HG03521 (cell line): Measurements from ENCODE around the gene CNDP1.
"Not testable (repeated sequence)": the region's sequence is repeated elsewhere in the genome, so short reads cannot be mapped to it uniquely, and the experiment has no call there.

Source experiments
- ATAC-seq: cut with Tn5 transposase; IDR thresholded peaks from one replicate; pipeline ENCODE4 v1.9.1; 2021; ENCODE audit warnings: mild to moderate bottlenecking, moderate library complexity; ENCODE audit not compliant: unreplicated experiment

CNDP1 gene

GRCh38 chr18:74520096-74520833 is 14.0 kb upstream of the CNDP1 start:
- ATAC-seq, result no peak

DNA sequence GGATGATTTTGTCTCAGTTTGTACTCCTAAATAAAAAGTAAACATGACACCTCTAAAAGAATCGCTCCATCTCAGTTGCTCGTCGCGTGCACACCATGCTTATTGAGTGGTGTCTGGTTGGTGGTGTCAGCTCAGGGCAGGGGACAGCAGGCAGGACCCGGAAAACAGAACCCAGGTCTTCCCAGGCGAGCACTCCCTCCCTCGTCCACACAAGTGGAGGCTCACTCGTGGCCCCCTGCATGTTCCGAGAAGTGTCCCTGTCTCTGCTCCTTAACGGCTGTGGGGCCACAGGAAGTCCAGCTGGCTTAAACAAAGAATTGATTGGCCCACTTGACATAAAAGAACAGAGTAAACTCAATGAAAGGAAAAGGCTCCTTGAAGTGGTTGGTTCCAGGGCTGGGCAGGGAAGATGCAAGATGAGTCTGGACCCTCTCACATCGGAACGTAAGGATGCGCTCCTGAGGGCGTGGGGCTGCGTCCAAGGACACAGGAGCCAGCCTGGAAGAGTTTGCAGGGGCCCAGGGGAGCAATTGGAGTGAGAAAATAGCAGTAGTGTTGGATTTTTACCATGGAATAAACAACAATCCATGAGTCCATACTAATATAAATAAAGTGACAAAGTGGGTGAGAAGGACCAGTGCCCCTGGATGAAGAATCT is 13.1 kb upstream of the CNDP1 start:
- ATAC-seq, result no peak

DNA sequence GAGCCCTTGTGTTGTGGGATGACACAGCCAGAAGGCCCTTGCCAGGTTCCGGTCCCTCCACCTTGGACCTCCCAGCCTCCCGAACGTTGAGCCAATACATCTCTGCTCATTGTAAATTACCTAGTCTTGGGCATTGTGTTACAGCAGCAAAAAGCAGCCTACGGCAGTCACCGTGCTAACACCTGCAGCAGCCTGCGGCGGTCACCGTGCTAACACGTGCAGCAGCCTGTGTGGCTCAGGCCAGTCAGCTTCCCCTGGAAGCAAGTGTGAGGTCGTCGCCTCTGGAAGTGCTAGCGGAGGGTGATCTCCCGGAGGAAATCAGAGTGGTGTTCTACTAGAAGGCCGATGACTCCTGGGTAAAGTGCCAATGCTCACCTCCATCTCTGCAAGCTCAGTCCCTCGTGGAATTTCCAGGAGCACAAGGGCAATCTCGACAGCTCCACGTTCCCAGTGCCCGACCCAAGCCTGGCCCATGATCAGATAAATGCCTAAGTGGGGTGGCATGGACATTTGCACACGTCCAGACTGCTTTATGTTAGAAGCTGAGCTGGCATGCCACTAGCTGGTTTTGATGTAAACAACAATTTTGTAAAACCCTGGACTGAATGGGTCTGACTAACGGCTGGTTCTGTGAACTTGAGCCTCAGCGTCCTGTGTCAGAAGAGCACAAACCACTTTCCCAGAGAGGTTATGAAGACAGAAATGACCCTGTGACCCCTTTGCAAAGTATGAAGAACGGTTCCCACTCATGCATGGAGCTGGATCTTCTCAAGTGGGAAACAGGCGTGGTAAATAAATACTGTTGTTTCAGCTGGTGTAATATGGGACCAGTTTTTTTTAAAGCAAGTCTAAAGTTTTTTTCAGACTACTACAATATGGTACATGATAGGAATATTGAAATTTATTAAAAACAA is 11.4 kb upstream of the CNDP1 start:
- no peak for ATAC-seq

DNA sequence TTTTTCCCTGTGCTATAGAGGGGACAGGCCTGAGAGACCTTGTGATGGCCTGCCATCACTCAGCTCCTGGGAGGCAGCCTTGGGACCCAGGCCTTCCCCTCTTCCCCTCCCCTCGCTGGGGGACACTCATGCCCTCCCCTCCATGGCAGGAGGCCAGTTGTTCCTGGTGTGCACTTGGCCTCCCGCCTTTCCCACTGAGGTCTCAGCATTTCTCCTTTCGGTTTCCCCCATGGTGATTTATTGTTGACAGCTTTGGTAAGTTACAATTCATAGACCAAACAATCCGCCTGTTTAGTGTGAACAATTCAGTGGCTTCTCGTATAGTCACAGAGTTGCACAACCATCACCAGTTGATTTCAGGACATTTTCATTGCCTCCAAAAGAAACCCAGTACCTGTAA is 10.2 kb upstream of the CNDP1 start:
- no peak for ATAC-seq

DNA sequence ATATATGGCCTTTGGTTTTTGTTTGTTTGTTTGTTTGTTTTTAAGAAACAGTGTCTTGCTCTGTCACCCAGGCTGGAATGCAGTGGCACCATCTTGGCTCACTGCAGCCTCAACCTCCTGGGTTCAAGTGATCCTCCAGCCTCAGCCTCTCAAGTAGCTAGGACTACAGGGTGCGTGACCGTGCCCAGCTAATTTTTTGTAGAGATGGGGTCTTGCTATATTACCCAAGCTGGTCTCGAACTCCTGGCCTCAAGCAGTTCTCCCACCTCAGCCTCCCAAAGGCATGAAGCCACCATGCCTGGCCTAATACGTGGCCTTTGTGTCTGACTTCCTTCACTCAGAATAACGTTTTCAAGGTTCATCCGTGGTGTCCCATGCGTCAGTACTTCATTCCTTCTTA is 9.4 kb upstream of the CNDP1 start:
- ATAC-seq, result not testable (repeated sequence)

- no peak for ATAC-seq
Observed at GRCh38 chr18:74525741-74526140, 8.6 kb upstream of the CNDP1 start.

DNA sequence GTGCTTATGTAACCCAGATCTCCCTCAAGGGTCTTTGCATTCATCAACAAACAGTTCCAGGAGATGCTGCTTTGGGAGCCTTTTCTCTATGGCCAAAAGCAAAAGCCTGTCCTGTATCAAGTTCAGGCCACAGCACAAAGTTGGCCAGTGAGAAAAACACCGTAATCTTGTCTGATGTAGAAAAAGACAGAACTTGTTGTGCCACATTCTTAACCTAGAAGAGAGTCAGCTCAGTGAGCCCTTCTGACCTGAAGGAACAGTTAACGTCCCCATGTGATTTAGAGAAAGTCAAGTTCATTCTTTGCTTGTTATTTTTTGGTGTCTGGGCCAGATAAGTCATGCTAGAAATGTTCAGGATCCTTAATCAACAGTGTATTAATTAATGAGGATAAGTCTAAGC is 7.8 kb upstream of the CNDP1 start:
- ATAC-seq, result no peak

- ATAC-seq, result peak; percentile 57
Observed at GRCh38 chr18:74528478-74528877, 5.8 kb upstream of the CNDP1 start.

DNA sequence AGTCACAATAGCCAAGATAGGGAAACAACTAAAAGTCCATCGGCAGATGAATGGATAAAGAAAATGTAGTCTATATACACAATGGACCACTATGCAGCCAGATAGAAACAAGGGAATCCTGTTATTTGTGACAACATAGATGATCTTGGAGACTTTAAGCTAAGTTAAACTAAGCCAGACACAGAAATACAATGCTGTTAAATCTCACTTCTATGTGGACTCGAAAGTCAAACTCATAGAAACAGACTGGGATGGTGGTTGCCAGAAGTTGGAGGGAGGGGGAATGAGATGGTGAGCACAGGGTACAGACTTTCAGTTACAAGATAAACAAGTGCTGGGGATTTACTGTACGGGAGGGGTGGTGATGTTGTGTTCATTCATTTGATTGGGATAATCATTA is 5.4 kb upstream of the CNDP1 start:
- no peak for ATAC-seq

DNA sequence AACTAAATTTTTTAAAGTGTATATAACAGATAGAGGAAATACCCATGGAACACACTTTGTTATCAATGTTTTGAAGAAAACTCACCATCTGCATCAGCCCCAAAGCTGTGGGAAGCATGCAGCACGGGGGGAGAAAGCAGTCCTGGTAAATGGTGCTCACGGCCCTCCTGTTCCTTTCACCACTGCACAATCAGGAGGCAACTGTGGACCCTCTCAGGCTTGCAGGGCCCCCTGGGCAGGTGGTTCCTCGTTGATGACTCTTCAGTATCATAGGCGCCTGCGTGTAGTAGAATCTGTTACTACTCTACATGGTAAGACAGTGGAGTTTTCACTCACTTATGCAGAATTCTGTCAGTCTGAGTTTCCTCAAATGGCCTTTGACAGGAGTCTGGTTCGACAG is 4.9 kb upstream of the CNDP1 start:
- no peak for ATAC-seq

GRCh38 chr18:74529811-74530583 is 4.3 kb upstream of the CNDP1 start:
- ATAC-seq, result no peak

DNA sequence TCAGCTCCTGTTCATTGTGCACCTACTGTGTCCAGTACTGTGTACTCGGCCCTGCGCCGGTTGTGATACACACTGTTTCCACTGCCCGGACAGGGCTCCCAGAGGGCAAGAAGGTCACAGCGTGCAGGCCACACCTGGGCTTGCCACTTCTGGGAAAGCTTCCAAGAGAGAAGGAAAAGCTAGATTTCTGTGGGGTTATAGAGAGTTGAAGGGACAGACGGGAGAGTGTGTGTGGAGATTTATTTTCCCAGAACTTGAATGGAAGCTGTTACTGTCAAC is 3.8 kb upstream of the CNDP1 start:
- ATAC-seq, result no peak

DNA sequence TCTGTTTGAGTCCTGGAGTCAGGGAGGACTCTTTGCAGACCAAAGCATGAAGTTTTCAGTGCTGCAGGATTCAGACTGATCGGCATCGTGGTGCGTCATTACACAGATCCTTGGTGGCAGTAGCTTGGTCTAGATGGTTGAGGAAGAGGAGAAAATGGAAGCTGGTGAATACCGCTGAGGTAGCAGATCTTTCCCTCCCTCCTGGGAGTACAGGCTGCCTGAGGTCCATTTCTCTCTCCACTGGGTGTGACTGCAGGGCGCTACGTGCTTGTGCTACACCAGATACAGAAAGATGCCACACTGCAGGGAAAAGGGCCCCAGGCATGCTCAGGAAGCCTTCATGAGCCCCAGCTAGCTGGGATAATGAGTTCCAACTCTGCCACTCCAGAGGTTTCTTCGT is 3.3 kb upstream of the CNDP1 start:
- no peak for ATAC-seq

DNA sequence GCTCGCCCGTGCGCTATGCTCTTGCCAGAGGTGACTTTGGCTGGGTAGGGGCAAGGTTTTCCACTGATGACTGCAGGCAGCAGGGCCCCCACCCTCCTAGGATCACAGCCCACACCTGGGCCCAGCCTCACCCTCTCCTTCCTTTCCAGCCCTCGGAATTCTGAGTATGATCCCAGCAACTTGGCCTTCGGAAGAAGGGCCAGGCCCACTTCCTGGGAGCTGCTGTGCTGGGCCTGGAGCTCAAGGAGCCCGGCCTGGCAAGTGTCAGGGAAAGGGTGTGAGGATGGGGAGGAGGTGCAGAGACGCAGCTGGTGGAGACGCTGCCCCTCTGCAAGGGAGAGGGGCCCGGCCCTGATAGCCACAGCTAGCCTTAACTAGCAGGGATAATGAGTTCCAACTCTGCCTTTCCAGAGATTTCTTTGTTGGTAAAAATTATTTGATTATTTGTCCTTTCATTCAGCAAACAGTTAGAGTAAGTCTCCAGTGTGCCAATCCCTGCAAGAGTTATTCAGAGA is 1.7 kb upstream of the CNDP1 start:
- ATAC-seq, result no peak

DNA sequence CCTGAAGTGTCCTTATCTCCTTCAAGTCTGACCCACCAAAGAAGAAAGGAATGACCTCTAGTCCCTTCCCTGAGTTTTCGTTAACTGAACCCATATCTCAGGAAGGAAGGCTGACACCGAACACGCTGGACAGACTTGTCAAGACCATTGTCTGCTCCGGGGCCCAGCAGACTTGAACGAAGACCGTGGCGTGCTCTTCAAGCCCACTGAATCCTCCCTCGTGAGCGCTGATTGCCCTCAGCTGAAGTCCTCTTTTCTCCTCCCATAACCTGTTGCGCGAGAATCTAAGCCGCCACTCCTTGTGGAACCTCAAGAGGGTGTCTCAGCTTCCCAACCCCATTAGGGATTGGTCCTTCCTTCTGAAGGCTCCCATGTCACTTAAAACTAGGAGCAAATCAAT is 634 bp upstream of the CNDP1 start:
- no peak for ATAC-seq

DNA sequence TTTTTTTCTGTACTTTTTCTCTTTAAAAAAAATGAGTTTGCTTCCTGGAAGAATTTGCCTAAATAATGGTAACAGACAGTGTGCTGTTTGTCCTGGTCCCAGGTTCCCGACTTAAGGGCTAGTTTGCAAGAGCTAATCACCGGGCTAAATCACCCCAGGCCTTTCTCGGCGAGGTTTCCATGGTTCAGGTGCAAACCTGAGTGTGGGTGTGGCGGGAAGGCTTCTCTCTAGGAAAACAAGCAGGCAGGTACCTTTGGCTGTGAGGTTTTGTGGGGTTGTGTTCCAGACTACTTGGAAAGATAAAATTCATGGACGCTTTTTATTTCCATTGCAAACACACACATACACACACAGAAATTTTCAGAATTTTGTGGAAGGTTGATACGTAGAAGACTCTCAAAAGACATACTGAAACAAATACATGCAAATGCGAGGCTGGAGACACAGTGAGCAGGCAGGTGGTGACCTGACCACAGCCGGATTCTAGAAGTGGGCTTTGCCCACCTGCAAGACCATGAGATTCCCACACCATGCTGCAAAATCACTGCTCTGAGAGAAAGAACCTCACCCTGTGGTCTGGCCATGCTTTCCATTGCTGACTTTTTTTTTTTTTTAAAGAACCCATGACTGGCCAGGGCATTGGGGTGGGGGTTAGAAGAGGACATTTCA is 815 bp downstream of the CNDP1 start:
- no peak for ATAC-seq

DNA sequence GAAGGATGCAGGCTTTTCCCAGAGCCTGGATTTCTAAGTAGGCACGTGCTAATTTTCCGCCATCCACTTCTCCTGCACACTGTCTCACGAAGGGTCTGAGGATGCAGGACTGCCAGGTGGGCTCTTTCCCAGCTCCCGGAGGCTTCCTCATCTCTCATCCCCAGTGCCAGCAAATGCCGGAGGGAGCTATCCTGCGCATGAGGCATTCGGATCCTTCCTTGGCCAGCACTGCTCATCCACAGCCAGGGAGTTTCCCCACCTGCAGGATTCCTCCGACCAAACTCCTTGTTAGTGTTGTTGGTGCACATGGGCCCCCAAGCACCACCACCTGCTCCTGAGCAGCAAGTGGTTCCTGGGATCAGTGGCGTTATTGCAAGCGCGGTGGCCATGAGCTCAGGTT is 5.0 kb downstream of the CNDP1 start:
- ATAC-seq, result no peak

- ATAC-seq, result no peak
Observed at GRCh38 chr18:74540652-74541421, 6.5 kb downstream of the CNDP1 start.

- ATAC-seq, result no peak
Observed at GRCh38 chr18:74541703-74542555, 7.6 kb downstream of the CNDP1 start.
